SK-N-SH treated with all-trans-retinoic acid at 6 μM for 48 hours (cell line): Measurements from ENCODE around the gene MEIKIN.

ENCODE experiments used
- ATAC-seq: fragments of 200-7000 bp; cut with Tn5 transposase; 3 replicates; pipeline ENCODE4 v1.9.1; 2020; ENCODE audit warnings: mild to moderate bottlenecking, moderate library complexity
- ARNTL ChIP-seq: fragments of 450-650 bp; formaldehyde crosslinking; IDR thresholded peaks from 2 replicates; pipeline ENCODE4 v1.5.0; 2020; ENCODE audit warnings: low read depth, mild to moderate bottlenecking, moderate library complexity, borderline replicate concordance
- BACH2 ChIP-seq: fragments of 250-450 bp; sonication (Bioruptor Pico); IDR thresholded peaks from 2 replicates; pipeline ENCODE4 v1.9.0; 2021; ENCODE audit warnings: mild to moderate bottlenecking, borderline replicate concordance
- CSDC2 ChIP-seq: fragments of 250-450 bp; sonication (Bioruptor Pico); IDR thresholded peaks from 2 replicates; pipeline ENCODE4 v1.5.0; 2020; ENCODE audit warnings: mild to moderate bottlenecking, moderate library complexity
- CSRNP3 ChIP-seq: fragments of 250-450 bp; sonication (Bioruptor Pico); IDR thresholded peaks from 2 replicates; pipeline ENCODE4 v1.5.1; 2021; ENCODE audit warnings: mild to moderate bottlenecking, moderate library complexity
- ESRRG ChIP-seq: fragments of 250-450 bp; sonication (Bioruptor Pico); IDR thresholded peaks from 2 replicates; pipeline ENCODE4 v1.6.1; 2021; ENCODE audit warnings: mild to moderate bottlenecking
- GLIS3 ChIP-seq: fragments of 250-450 bp; sonication (Bioruptor Pico); IDR thresholded peaks from 2 replicates; pipeline ENCODE4 v1.5.0; 2020; ENCODE audit warnings: mild to moderate bottlenecking, moderate library complexity
- ISL1 ChIP-seq: fragments of 250-450 bp; sonication (Bioruptor Pico); IDR thresholded peaks from 2 replicates; pipeline ENCODE4 v2.1.2; 2022; ENCODE audit warnings: mild to moderate bottlenecking, moderate library complexity
- OSR1 ChIP-seq: fragments of 250-450 bp; sonication (Bioruptor Pico); IDR thresholded peaks from 2 replicates; pipeline ENCODE4 v1.8.0; 2022; ENCODE audit warnings: moderate library complexity, mild to moderate bottlenecking, inconsistent platforms
- POU6F1 ChIP-seq: fragments of 250-450 bp; sonication (Bioruptor Pico); IDR thresholded peaks from 2 replicates; pipeline ENCODE4 v1.8.0; 2021; ENCODE audit warnings: low read depth, mild to moderate bottlenecking, moderate library complexity, borderline replicate concordance
- PPARA ChIP-seq: fragments of 250-450 bp; sonication (Bioruptor Pico); IDR thresholded peaks from 2 replicates; pipeline ENCODE4 v1.5.0; 2020; ENCODE audit warnings: mild to moderate bottlenecking, borderline replicate concordance
- RARB ChIP-seq: fragments of 250-450 bp; sonication (Bioruptor Pico); IDR thresholded peaks from 2 replicates; pipeline ENCODE4 v1.8.0; 2021; ENCODE audit warnings: mild to moderate bottlenecking, moderate library complexity
- SNAI2 ChIP-seq: fragments of 250-450 bp; sonication (Bioruptor Pico); IDR thresholded peaks from 2 replicates; pipeline ENCODE4 v1.5.0; 2020; ENCODE audit warnings: mild to moderate bottlenecking, moderate library complexity
- TCF4 ChIP-seq: fragments of 250-450 bp; sonication (Bioruptor Pico); IDR thresholded peaks from 2 replicates; pipeline ENCODE4 v1.8.0; 2021; ENCODE audit warnings: mild to moderate bottlenecking, moderate library complexity, borderline replicate concordance
- TOX ChIP-seq: fragments of 250-450 bp; sonication (Bioruptor Pico); IDR thresholded peaks from 2 replicates; pipeline ENCODE4 v1.8.0; 2021; ENCODE audit warnings: mild to moderate bottlenecking, moderate library complexity, borderline replicate concordance
- TSHZ2 ChIP-seq: fragments of 250-450 bp; sonication (Bioruptor Pico); IDR thresholded peaks from 2 replicates; pipeline ENCODE4 v1.5.0; 2020; ENCODE audit warnings: mild to moderate bottlenecking, moderate library complexity
- ZC3H10 ChIP-seq: fragments of 250-450 bp; sonication (Bioruptor Pico); IDR thresholded peaks from 2 replicates; pipeline ENCODE4 v1.5.1; 2021; ENCODE audit warnings: mild to moderate bottlenecking, moderate library complexity
- ZFP3 ChIP-seq: fragments of 250-450 bp; sonication (Bioruptor Pico); IDR thresholded peaks from 2 replicates; pipeline ENCODE4 v1.5.0; 2020; ENCODE audit warnings: mild to moderate bottlenecking, moderate library complexity
- ZFP30 ChIP-seq: fragments of 450-650 bp; formaldehyde crosslinking; IDR thresholded peaks from 2 replicates; pipeline ENCODE4 v1.5.0; 2022; ENCODE audit warnings: mild to moderate bottlenecking, moderate library complexity
- ZNF565 ChIP-seq: fragments of 450-650 bp; formaldehyde crosslinking; conservative IDR thresholded peaks from 2 replicates; pipeline ENCODE4 v1.5.0; 2020; ENCODE audit warnings: low read depth, mild to moderate bottlenecking, moderate library complexity
- ZNF70 ChIP-seq: fragments of 450-650 bp; formaldehyde crosslinking; IDR thresholded peaks from 2 replicates; pipeline ENCODE4 v1.5.0; 2020; ENCODE audit warnings: mild to moderate bottlenecking, moderate library complexity
- ZNF8 ChIP-seq: fragments of 450-650 bp; formaldehyde crosslinking; IDR thresholded peaks from 2 replicates; pipeline ENCODE4 v1.5.0; 2020; ENCODE audit warnings: mild to moderate bottlenecking, moderate library complexity
- TF ChIP-seq, protein P1 (sequence below): fragments of 250-450 bp; sonication (Bioruptor Pico); IDR thresholded peaks from 2 replicates; pipeline ENCODE4 v1.5.1; 2020; ENCODE audit warnings: low read depth, mild to moderate bottlenecking, moderate library complexity

Gene MEIKIN

GRCh38 chr5:131825404-131826013 is 120.0 kb downstream of the MEIKIN start:
- TF ChIP-seq TCF4: no peak
- no peak for TF ChIP-seq PPARA (CRISPR knock-in tag)
- TF ChIP-seq, protein P1, sequence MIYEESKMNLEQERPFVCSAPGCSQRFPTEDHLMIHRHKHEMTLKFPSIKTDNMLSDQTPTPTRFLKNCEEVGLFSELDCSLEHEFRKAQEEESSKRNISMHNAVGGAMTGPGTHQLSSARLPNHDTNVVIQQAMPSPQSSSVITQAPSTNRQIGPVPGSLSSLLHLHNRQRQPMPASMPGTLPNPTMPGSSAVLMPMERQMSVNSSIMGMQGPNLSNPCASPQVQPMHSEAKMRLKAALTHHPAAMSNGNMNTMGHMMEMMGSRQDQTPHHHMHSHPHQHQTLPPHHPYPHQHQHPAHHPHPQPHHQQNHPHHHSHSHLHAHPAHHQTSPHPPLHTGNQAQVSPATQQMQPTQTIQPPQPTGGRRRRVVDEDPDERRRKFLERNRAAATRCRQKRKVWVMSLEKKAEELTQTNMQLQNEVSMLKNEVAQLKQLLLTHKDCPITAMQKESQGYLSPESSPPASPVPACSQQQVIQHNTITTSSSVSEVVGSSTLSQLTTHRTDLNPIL (CRISPR knock-in tag): no peak
- no peak for TF ChIP-seq RARB (CRISPR knock-in tag)
- TF ChIP-seq SNAI2 (CRISPR knock-in tag): no peak
- no peak for TF ChIP-seq ISL1 (CRISPR knock-in tag)
- no peak for ATAC-seq

GRCh38 chr5:131824631-131825030 is 120.8 kb downstream of the MEIKIN start:
- no peak for ATAC-seq
- no peak for TF ChIP-seq ZFP3
- TF ChIP-seq CSDC2 (CRISPR knock-in tag): no peak
- TF ChIP-seq BACH2: no peak
- no peak for TF ChIP-seq OSR1 (CRISPR knock-in tag)
- no peak for TF ChIP-seq ZNF565 (CRISPR knock-in tag)
- TF ChIP-seq ISL1 (CRISPR knock-in tag): no peak
- TF ChIP-seq, protein P1 (CRISPR knock-in tag): no peak
- TF ChIP-seq ESRRG: no peak
- TF ChIP-seq GLIS3 (CRISPR knock-in tag): no peak
- TF ChIP-seq TSHZ2: no peak
- no peak for TF ChIP-seq ZNF8
- TF ChIP-seq TCF4: no peak
- TF ChIP-seq RARB (CRISPR knock-in tag): no peak
- no peak for TF ChIP-seq POU6F1
- TF ChIP-seq TOX (CRISPR knock-in tag): no peak
- TF ChIP-seq ZC3H10: no peak
- no peak for TF ChIP-seq CSRNP3
- no peak for TF ChIP-seq ZFP30 (CRISPR knock-in tag)
- no peak for TF ChIP-seq ZNF70 (CRISPR knock-in tag)

GRCh38 chr5:131821221-131821620 is 124.2 kb downstream of the MEIKIN start:
- TF ChIP-seq ZNF565 (CRISPR knock-in tag) (no peak), ISL1 (CRISPR knock-in tag) (no peak), CSDC2 (CRISPR knock-in tag) (no peak), ARNTL (CRISPR knock-in tag) (no peak), CSRNP3 (no peak), BACH2 (no peak), ZNF70 (CRISPR knock-in tag) (no peak), TOX (CRISPR knock-in tag) (no peak), ZNF8 (no peak), RARB (CRISPR knock-in tag) (no peak), TCF4 (no peak), OSR1 (CRISPR knock-in tag) (no peak)

More at GRCh38 chr5:131821221-131821620, 124.2 kb downstream of the MEIKIN start:
- no peak for ATAC-seq
